ENCODE data around the gene HSPA2.
"Not testable (repeated sequence)": the region's sequence is repeated elsewhere in the genome, so short reads cannot be mapped to it uniquely, and the experiment has no call there.

HSPA2 gene

GRCh38 chr14:64562436-64562835 lies 21.9 kb downstream of the HSPA2 start:
- no peak for DNase-seq (ENCODE audit: low read depth)

- DNase-seq (ENCODE audit: low read depth) = no peak
Observed at GRCh38 chr14:64563696-64564095, 23.2 kb downstream of the HSPA2 start.

- no peak for DNase-seq (ENCODE audit: low read depth)
Observed at GRCh38 chr14:64566651-64567122, 26.1 kb downstream of the HSPA2 start.

GRCh38 chr14:64569138-64569631 lies 28.6 kb downstream of the HSPA2 start:
- DNase-seq (ENCODE audit: low read depth) = no peak

- not testable (repeated sequence) for DNase-seq (ENCODE audit: low read depth)
Observed at GRCh38 chr14:64569646-64570045, 29.1 kb downstream of the HSPA2 start.

GRCh38 chr14:64572386-64573104 lies 32.0 kb downstream of the HSPA2 start:
- DNase-seq (ENCODE audit: low read depth) = no peak

GRCh38 chr14:64573109-64573508 lies 32.6 kb downstream of the HSPA2 start:
- DNase-seq (ENCODE audit: low read depth) = no peak

- DNase-seq (ENCODE audit: low read depth) = no peak
Observed at GRCh38 chr14:64574371-64575107, 34.0 kb downstream of the HSPA2 start.

GRCh38 chr14:64577211-64577610 lies 36.7 kb downstream of the HSPA2 start:
- DNase-seq (ENCODE audit: low read depth) = no peak

- no peak for DNase-seq (ENCODE audit: low read depth)
Observed at GRCh38 chr14:64580467-64580866, 39.9 kb downstream of the HSPA2 start.

GRCh38 chr14:64581363-64581762 lies 40.8 kb downstream of the HSPA2 start:
- DNase-seq (ENCODE audit: low read depth) = no peak

GRCh38 chr14:64581817-64582216 lies 41.3 kb downstream of the HSPA2 start:
- no peak for DNase-seq (ENCODE audit: low read depth)

GRCh38 chr14:64584190-64584589 lies 43.6 kb downstream of the HSPA2 start:
- no peak for DNase-seq (ENCODE audit: low read depth)

- no peak for DNase-seq (ENCODE audit: low read depth)
Observed at GRCh38 chr14:64591809-64592208, 51.3 kb downstream of the HSPA2 start.

Data from stimulated activated CD8-positive, alpha-beta memory T cell treated with anti-CD3 and anti-CD28 coated beads, Interleukin-7, amount 100 ng/mL, for 24 hours (primary cell).